Activated CD4-positive, alpha-beta T cell treated with anti-CD3 and anti-CD28 coated beads for 36 hours (primary cell): ENCODE measurements around the gene TMEM183A. TPM values are rescaled to one million over a fixed set of nuclear protein-coding genes. Genes with fewer than 3 reads are reported as not detected.

Source experiments
- ATAC-seq: fragments of 200-7000 bp; cut with Tn5 transposase; one replicate; pipeline ENCODE4 v1.10.0; 2021; ENCODE audit warnings: mild to moderate bottlenecking, moderate library complexity
- CTCF ChIA-PET: fragments of 350-600 bp; sonication (Branson Sonifier 250); formaldehyde crosslinking; loops from one replicate; lab custom pipeline; 2021; ENCODE audit warnings: antibody characterized with exemption; lab: Charles Lee
- POLR2A ChIA-PET: fragments of 350-600 bp; sonication (Branson Sonifier 250); formaldehyde crosslinking; loops from one replicate; lab custom pipeline; 2021; ENCODE audit warnings: antibody characterized with exemption, inconsistent platforms; lab: Charles Lee
- DNase-seq: peaks from one replicate; pipeline ENCODE4 v3.0.0-alpha.2; 2020
- H3K27ac Mint-ChIP-seq: one replicate; pipeline ENCODE4 v1.8.0; 2021; ENCODE audit warnings: mixed read lengths
- H3K27me3 Mint-ChIP-seq: one replicate; pipeline ENCODE4 v1.8.0; 2021; ENCODE audit warnings: mixed read lengths
- H3K36me3 Mint-ChIP-seq: one replicate; pipeline ENCODE4 v1.8.0; 2021; ENCODE audit warnings: low read depth, mixed read lengths
- H3K4me1 Mint-ChIP-seq: one replicate; pipeline ENCODE4 v1.8.0; 2021; ENCODE audit warnings: mixed read lengths
- H3K4me3 Mint-ChIP-seq: one replicate; pipeline ENCODE4 v1.8.0; 2021; ENCODE audit warnings: mild to moderate bottlenecking, moderate library complexity, mixed read lengths
- H3K9me3 Mint-ChIP-seq: one replicate; pipeline ENCODE4 v1.8.0; 2021; ENCODE audit warnings: low read depth, mixed read lengths
- intact Hi-C, 2 experiments: fragments of 100-400 bp; cut with DNase I in 1 of 2; cut with micrococcal nuclease in 1 of 2; formaldehyde crosslinking; loops; one replicate each; pipeline versions ENCODE4 v1.14.2 to v1.15.1; 2022 to 2024; cut with DNase I, micrococcal nuclease
- total RNA-seq, 2 experiments: library from RNA; stranded (reverse); gene quantifications; one replicate each; pipeline ENCODE4 v1.2.3, GENCODE V29; 2021

TMEM183A gene
- total RNA-seq, 2 experiments from 2014 or later, result 68.6 to 71.0 TPM

- intact Hi-C loops, result loop anchor here in 1 of 2 experiments (2.0 to 5.0 kb wide), 2 partner anchors 134 to 231 kb away; no protein-coding TSS in a partner anchor
- DNase-seq (peak; percentile 24), ATAC-seq (no peak)
- peaks cover 4% of the 10 kb centered on the region for H3K27me3 Mint-ChIP-seq
- no peak overlapping the region for H3K27ac Mint-ChIP-seq
- H3K4me1 Mint-ChIP-seq, result peaks cover 4% of the 10 kb centered on the region
- ChIA-PET CTCF (interaction anchor here (0.6 to 3.6 kb wide), 8 partner anchors 11 to 178 kb away, joined by 3 to 67 read pairs (median 10); partner anchors contain the start of genes CHI3L1, MYOG and PPFIA4), POLR2A (no interaction called here)
- no peaks in the 10 kb centered on the region for H3K9me3 Mint-ChIP-seq
- no peak overlapping the region for H3K4me3 Mint-ChIP-seq
- peaks cover 6% of the 10 kb centered on the region for H3K36me3 Mint-ChIP-seq
Measured at GRCh38 chr1:203038217-203038741, 31.1 kb downstream of the TMEM183A start.

GRCh38 chr1:203038891-203039608, 31.9 kb downstream of the TMEM183A start:
- ATAC-seq (peak; percentile 85), DNase-seq (peak; percentile 77)
- H3K4me3 Mint-ChIP-seq, result no peak overlapping the region
- peaks cover 4% of the 10 kb centered on the region for H3K27me3 Mint-ChIP-seq
- POLR2A ChIA-PET, result no interaction called here
- H3K36me3 Mint-ChIP-seq, result peaks cover 6% of the 10 kb centered on the region
- peaks cover 4% of the 10 kb centered on the region for H3K4me1 Mint-ChIP-seq
- CTCF ChIA-PET, result interaction anchor here (0.5 to 3.6 kb wide), 38 partner anchors 9 to 1921 kb away, joined by 3 to 67 read pairs (median 4); partner anchors contain the start of genes ADORA1, CHI3L1, MYOG and PPFIA4
- H3K9me3 Mint-ChIP-seq, result no peaks in the 10 kb centered on the region
- H3K27ac Mint-ChIP-seq, result no peak overlapping the region
- intact Hi-C loops, result loop anchor here (1.0 to 5.0 kb wide), 5 partner anchors 133 to 230 kb away; no protein-coding TSS in a partner anchor

- Mint-ChIP-seq H3K4me1 (peaks cover 4% of the 10 kb centered on the region), H3K36me3 (peaks cover 9% of the 10 kb centered on the region), H3K9me3 (no peaks in the 10 kb centered on the region), H3K27me3 (peaks cover 4% of the 10 kb centered on the region), H3K4me3 (no peak overlapping the region), H3K27ac (no peak overlapping the region)
- ChIA-PET POLR2A (no interaction called here), CTCF (interaction anchor here (0.5 to 3.6 kb wide), 43 partner anchors 10 to 1920 kb away, joined by 3 to 67 read pairs (median 4); partner anchors contain the start of genes ADORA1, CHI3L1, MYBPH and MYOG)
- intact Hi-C loops, result loop anchor here (1.0 to 5.0 kb wide), 6 partner anchors 132 to 302 kb away; no protein-coding TSS in a partner anchor
- ATAC-seq (peak; percentile 24), DNase-seq (peak; percentile 37)
Measured at GRCh38 chr1:203039609-203040512, 32.7 kb downstream of the TMEM183A start.

- peaks cover 4% of the 10 kb centered on the region for H3K27me3 Mint-ChIP-seq
- peaks cover 14% of the 10 kb centered on the region for H3K36me3 Mint-ChIP-seq
- H3K9me3 Mint-ChIP-seq, result no peaks in the 10 kb centered on the region
- intact Hi-C loops, result loop anchor here in 1 of 2 experiments (5.0 kb wide), 1 partner anchor 302 kb away; no protein-coding TSS in a partner anchor
- DNase-seq, result no peak
- ChIA-PET CTCF (interaction anchor here (0.7 to 3.6 kb wide), 20 partner anchors 13 to 230 kb away, joined by 3 to 67 read pairs (median 6); partner anchors contain the start of genes MYBPH, MYOG and PPFIA4), POLR2A (no interaction called here)
- H3K4me3 Mint-ChIP-seq, result no peak overlapping the region
- H3K4me1 Mint-ChIP-seq, result peaks cover 4% of the 10 kb centered on the region
- ATAC-seq, result no peak
- no peak overlapping the region for H3K27ac Mint-ChIP-seq
Measured at GRCh38 chr1:203040513-203041275, 33.5 kb downstream of the TMEM183A start.

GRCh38 chr1:203041351-203041932, 34.3 kb downstream of the TMEM183A start:
- no peak for DNase-seq
- H3K4me3 Mint-ChIP-seq, result no peak overlapping the region
- peaks cover 4% of the 10 kb centered on the region for H3K4me1 Mint-ChIP-seq
- H3K9me3 Mint-ChIP-seq, result no peaks in the 10 kb centered on the region
- intact Hi-C loops, result loop anchor here in 1 of 2 experiments (5.0 kb wide), 1 partner anchor 301 kb away; no protein-coding TSS in a partner anchor
- ATAC-seq, result no peak
- peaks cover 4% of the 10 kb centered on the region for H3K27me3 Mint-ChIP-seq
- peaks cover 14% of the 10 kb centered on the region for H3K36me3 Mint-ChIP-seq
- no peak overlapping the region for H3K27ac Mint-ChIP-seq
- POLR2A ChIA-PET, result no interaction called here
- CTCF ChIA-PET, result interaction anchor here (1.0 to 3.6 kb wide), 6 partner anchors 14 to 226 kb away, joined by 3 to 22 read pairs (median 9); partner anchors contain the start of genes MYOG and PPFIA4

- Mint-ChIP-seq H3K4me3 (no peak overlapping the region), H3K4me1 (peaks cover 7% of the 10 kb centered on the region), H3K9me3 (no peaks in the 10 kb centered on the region), H3K27me3 (peaks cover 4% of the 10 kb centered on the region), H3K36me3 (peaks cover 17% of the 10 kb centered on the region), H3K27ac (no peak overlapping the region)
- intact Hi-C loops, result loop anchor here in 1 of 2 experiments (5.0 kb wide), 1 partner anchor 298 kb away; no protein-coding TSS in a partner anchor
- CTCF ChIA-PET, result interaction anchor here (0.6 kb wide), 1 partner anchor 20 kb away, joined by 4 read pairs; no protein-coding TSS in a partner anchor
- no peak for ATAC-seq
- no peak for DNase-seq
- POLR2A ChIA-PET, result no interaction called here
Measured at GRCh38 chr1:203043830-203044545, 36.8 kb downstream of the TMEM183A start.

GRCh38 chr1:203044546-203045250, 37.5 kb downstream of the TMEM183A start:
- H3K4me1 Mint-ChIP-seq, result peaks cover 3% of the 10 kb centered on the region
- ATAC-seq, result no peak

GRCh38 chr1:203045336-203045735, 38.2 kb downstream of the TMEM183A start:
- intact Hi-C loops, result no loop called here
- POLR2A ChIA-PET, result no interaction called here
- peaks cover 11% of the 10 kb centered on the region for H3K36me3 Mint-ChIP-seq
- H3K9me3 Mint-ChIP-seq, result no peaks in the 10 kb centered on the region
- DNase-seq, result no peak
- H3K27ac Mint-ChIP-seq, result no peak overlapping the region
- peaks cover 3% of the 10 kb centered on the region for H3K4me1 Mint-ChIP-seq
- H3K27me3 Mint-ChIP-seq, result peaks cover under 1% of the 10 kb centered on the region
- H3K4me3 Mint-ChIP-seq, result no peak overlapping the region
- no peak for ATAC-seq
- CTCF ChIA-PET, result interaction anchor here (0.8 kb wide), 1 partner anchor 362 kb away, joined by 3 read pairs; no protein-coding TSS in a partner anchor

More at GRCh38 chr1:203044546-203045250, 37.5 kb downstream of the TMEM183A start:
- DNase-seq, result no peak
- POLR2A ChIA-PET, result no interaction called here
- H3K9me3 Mint-ChIP-seq, result no peaks in the 10 kb centered on the region
- H3K27ac Mint-ChIP-seq, result no peak overlapping the region
- H3K27me3 Mint-ChIP-seq, result no peaks in the 10 kb centered on the region
- H3K36me3 Mint-ChIP-seq, result peaks cover 11% of the 10 kb centered on the region
- intact Hi-C loops, result loop anchor here in 1 of 2 experiments (5.0 kb wide), 1 partner anchor 298 kb away; no protein-coding TSS in a partner anchor
- no peak overlapping the region for H3K4me3 Mint-ChIP-seq
- CTCF ChIA-PET, result interaction anchor here (0.6 to 0.8 kb wide), 2 partner anchors 19 to 362 kb away, joined by 3 to 4 read pairs; no protein-coding TSS in a partner anchor
